Astrocyte of the hippocampus (primary cell): ENCODE measurements around the gene CSNK1D.
A peak's percentile ranks its signal among the peaks of the same experiment; 100 is the strongest.

ENCODE experiments used
- DNase-seq: peaks from one replicate; pipeline ENCODE4 v3.0.0; 2011; ENCODE audit warnings: low read depth, low spot score

CSNK1D gene

DNA sequence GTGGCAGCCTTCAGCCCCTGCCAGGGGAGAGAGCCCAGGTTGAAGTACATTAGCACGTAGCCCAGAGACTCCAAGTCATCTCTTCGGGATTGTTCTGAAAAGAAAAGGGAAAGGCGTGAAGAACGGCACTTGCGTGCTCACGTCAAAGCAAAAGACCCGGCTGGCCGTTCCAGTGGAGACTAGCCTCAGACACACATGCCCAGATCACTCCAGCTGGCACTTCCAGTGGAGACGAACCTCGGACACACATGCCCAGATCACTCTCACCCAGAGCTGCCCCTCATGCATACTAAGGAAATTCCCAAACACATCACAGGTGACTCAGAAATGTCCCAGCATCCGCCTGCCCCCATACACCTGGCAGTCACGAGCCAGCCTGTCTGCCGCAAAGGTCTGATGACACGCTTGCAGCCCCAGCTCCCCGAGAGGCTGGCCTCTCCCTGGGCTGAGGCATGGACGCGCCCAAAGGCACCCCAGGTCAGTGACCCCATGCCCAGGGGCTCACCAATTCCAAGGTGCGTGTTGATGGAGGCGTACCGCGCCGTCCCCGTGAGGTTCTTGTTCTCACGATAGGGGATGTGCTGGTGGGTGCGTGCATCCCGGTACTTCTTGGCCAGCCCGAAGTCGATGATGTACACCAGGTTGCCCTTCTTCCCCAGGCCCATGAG lies 20.9 kb downstream of the CSNK1D start:
- DNase-seq, result no peak

DNA sequence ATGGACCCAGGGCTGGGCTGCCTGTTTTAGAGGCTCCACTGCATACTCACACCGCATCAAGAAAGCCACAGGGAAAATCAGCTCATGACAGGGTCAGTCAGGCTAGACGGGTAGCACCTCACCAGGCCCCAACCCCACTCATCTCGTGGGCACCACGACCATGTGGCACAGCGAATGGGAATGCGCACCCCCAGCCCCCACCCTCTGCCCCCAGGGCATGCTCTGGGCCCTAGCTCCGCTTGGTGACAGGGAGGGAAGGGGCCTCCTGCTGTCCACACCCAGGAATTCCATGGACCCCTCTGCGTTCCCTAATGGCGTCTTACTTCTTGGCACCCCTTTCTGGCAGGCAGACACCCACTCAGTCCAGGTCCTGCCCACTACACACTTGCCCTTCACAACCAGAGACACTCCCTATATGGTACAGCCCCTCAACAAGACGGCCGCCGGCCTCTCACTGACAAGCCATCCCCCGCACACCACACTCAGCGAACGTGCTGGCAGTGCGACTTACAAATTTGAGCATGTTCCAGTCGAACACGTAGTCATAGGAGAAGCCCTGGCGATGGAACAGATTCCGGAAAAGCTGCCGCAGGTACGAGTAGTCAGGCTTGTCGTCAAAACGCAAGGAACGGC lies 22.5 kb downstream of the CSNK1D start:
- DNase-seq, result no peak

DNA sequence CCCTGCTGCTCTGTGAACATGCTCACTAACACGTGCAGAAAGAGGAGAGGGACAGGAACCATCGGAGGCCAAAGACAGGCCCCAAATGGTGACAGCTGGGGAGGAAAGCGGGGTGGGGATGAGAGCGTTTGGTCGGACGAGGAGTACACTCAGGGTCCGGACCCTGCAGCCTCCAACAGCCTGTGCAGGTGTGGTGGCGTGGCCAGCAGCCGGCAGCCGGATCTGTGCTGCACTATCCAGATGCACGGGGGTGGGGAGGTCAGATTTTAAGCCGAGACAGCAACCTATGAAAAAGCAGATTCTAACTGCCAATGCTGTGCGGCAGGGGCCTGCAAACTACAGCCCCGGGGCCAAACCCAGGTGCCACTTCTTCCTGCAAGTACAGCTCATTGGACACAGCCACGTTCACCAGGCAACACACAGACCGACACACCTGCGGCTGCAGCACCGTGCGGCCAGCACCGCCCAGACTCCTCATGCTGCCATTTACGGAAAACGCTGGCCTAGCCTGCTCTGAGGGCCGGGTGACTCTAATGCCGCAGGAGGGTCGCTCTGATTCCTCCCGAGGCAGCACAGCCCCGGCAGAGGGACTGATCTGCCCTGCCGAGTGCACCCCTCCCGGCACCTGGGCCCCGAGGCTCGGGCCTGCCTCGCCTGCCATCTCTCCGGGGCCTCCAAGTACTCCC lies 23.5 kb downstream of the CSNK1D start:
- DNase-seq, result no peak

DNA sequence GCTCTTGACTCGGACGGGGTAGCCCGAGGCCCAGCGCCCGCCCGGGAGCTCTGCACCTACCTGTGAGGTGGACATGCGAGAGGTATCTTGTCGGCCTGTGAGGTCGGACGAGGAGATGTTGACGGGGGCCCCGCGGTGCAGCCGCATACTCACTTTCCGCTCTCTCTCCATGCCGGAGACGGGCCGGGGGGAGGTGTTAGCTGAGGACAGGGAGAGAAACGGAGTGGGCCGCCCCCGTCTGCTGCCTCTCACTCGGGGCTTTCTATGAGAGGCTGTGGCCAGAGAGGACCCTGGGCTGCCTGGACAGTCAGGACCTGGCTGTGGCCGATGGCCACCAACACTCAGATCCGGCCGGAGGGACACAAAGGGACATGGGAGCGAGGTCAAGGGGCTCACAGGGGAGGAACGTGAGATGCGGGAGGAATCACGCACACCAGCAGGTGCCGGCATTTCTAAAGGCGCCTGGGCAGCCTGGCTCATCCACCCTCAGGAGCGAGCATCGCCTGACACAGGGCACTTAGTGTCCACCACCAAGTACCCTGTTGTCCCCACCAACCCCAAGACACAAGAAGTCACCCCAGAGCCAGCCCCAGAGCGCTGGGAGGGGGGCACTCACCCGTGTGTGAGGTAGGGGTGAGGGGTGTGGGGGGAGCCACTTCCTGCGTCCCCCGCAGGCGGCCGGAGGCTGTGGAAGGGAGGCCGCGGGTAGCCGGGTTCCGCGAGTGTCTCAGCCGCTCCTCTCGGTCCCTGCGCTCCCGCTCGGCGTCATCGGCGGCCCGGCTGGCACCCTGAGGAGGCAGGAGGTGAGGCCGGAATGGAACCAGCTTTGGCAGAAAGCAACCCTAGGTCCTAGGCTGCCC lies 24.5 kb downstream of the CSNK1D start:
- DNase-seq, result no peak

DNA sequence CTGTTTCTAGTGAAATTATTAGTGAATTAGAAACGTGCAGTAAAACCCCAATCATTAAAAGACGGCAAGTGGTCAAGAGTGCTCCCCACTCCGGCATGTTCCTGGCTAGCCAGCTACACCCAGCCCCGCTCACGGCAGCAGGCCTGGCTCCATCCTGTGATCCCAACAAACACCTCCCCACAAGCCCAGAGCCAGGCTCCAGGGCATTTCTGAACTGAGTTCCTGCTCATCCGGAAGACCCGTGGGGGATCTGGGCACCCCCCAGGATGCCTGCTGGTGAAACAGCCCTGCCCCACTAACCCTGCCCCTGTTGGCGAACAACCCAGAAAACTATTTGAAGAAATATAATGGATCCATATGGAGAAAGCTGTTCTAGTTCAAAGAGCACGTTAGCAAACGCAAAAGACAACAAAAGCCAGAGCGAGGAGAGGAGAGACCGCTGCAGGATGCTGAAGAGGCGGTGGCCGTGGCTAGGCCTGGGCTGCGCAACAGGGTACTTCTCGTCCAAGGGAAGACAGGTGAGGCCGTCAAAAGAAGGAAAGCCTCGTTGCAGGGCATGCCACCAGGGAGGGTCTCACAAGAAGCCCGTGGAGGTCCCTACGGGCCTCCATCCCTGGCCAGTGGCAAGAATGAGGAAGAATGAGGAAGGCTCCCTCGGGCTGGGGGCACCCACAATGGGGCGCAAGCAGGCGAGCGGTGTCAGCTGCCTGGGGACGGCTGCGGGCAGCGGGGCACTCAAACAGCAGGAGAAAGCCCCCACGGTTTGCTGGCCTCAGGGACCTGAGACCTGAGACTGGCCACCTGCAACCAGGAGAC lies 25.4 kb downstream of the CSNK1D start:
- DNase-seq, result no peak

DNA sequence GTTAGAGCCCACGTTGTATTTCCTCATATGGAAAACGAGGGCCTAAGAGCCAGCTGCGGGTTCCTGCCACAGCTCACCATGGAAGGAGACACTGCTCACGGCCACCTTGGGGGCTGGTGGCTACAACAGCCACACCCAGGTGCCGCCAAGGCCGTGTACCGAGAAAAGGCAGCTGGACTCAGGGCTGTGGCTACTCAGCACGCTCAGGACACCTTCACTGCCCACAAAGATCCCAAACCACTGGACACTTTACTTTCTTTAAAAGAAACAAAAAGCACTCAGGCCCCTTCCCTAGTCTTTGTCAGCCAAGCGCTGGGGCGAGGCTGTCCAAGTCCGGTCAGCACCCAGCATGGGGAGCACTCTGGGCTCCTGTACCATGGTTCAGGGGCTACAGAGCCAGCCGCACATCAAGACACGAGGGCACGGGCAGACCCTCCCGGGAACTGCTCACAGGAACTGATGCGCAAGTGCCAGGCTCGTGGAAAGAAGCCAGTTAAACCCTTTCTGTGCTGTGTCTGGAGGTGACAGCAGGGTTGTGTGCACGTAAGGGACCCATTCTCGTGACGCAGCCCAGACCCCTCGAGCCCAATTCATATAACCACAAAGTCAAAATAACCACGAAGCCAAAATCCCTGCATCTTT lies 26.2 kb downstream of the CSNK1D start:
- no peak for DNase-seq

DNA sequence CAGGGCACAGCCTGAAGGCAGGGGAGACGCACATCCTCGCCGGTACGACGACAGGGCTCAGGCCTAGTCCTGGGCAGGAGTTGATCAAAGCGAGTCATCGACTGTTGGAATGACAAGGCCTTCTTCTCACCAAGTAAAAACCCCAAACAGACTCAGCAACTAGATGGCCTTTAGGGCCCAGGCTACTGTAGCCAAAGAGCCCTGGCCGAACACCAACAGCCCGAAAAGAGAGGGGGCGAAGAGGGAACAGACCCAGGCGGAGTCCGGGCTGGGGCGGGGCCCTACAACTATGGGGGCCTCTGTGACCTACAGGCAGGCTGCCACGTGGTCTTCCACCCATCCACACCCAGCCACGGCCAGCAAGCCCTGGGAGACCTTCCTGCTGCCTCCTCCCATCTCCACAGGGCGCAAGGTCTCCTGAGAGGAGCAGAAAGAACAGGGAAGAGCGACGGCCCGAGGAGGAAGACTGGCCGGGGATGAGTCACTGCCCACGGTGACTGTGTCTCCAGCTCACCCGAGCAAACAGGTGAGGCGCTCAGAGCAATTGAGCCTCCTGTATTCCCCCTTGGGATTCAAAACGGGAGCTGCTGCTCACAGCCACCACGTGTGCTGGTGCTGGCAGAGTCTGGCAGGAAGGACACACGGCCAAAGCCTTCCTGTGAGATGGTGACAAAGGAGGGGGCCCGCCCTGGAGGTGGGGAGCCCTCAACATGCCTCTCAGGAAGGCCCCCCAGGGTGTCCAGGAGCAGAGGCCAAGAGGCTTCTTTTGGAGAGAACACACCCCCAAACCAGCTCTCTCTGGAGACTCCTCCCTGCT lies 26.9 kb downstream of the CSNK1D start:
- peak; percentile 60 for DNase-seq

DNA sequence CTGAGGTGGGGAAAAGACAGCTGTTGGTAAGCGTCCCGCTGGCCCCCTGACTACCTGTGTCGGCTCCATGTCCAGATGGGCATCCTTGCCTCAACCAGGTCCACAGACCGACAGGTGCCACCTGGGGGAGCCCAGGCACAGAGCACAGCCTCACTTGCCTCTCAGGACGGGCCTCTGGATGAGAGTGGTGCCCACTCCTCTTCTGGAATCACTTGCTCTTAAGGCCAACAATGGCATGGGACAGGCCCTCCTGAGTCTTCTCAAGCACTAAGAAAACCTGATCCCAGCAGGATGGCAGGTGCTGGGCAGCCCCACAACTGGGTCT lies 27.5 kb downstream of the CSNK1D start:
- DNase-seq, result no peak

DNA sequence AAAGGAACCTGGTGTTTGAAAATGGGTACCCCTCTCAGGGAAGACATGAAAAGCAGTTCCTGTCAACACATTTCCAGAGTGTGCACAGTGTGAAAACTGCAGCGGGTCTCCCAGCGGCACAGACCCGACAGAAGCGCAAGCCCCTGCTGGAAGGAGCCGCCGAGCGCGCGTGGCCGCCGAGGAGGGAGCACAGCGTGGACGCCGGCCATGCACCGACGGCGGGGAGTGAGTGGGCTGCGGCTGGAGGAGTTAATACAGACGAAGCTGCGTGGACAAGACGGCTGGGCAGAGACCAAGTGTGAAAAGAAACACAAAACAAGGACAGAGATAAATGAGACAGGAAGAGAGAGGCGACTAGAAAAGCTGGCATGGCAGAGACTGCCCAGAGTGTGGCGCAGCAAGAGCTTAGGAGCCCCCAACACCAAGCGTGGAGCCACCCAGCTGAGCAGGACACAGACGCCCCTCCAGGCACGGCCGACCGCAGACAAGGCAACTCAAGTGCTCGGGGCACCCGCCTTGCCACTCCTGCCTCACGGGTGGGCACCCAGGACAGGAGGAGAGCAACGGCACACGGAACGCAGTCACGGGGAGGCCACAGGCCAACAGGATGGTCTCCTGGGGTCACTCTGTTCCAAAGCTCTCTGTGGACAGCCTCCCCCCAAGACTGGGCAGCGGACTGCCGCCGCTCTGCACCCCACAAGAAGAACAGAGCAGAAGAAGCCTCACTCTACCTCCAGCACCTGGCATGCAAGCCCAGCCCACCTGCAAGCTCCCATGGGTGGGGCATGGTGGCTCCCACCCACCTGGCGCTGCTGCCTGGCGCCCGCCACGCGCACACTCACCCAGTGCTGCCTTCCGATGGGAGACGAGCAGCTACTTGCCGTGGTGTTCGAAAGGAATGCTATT lies 28.1 kb downstream of the CSNK1D start:
- no peak for DNase-seq

DNA sequence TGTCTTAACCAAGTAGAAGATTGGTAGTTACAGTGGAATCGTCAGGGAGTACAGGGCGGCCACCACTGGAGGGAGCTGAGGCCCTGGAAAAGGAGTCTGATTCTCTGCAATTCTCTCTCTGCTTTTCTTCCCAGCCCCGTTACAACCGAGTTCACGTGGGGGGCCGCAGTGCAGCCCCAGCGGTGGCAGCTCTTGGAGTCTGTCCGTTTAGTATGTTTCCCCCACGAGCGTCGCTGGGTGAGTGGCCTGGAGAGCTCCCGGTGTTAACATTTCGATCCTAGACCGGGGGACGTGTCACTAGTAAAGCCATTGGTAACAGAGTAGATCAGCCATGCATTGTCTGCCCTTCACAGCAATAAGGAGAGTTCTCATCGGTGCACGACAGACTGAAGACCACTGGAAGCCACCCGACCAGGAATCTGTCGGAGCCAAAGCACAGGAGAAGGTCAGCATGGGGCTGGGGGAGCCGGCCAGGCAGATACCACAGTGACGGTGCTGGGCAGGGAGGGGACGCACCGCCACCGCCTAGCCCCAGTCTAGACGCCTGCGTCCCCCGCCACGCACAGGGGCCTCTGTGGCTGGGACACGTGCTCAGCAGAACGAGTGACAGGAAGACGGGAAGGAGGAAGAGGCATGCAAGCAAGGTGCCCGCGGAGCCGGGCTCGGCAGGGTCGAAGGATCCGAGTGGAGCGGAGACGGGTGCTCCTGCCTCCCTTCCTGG lies 28.9 kb downstream of the CSNK1D start:
- DNase-seq, result no peak

DNA sequence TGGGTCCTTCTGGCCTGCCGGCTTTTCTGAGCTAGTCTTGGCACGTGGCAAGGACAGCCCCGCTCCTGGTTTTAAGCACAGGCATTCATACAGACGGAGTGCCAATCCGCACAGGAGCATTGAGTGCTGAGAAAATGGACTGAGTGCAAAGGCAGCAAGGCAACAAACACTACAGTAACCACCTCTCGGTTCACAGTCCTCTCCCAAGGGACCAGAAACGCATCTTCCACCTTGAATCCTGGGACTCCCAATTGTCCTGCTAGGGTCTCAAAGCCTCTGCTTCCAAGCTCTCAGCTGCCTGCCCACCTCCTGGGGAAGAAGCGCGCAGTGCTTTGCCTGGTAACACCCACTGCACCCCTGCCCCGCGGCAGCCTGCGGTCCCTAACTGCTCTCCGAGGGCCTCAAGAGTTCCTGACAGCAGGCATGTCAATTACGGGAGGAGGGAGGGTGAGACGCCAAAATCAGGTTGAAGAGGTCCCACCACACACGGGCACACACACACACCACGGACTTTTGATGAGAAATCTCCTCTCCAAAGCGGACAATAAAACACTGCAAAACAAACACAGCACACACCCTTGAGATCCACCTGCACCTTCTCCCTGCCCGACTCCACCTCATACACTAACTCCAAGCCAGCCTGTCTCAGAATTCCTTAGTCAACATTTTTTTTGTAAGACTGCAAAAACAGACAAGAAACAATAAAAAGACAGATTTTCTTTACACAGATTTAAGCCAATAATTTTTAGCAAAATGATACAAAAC lies 29.7 kb downstream of the CSNK1D start:
- no peak for DNase-seq

DNA sequence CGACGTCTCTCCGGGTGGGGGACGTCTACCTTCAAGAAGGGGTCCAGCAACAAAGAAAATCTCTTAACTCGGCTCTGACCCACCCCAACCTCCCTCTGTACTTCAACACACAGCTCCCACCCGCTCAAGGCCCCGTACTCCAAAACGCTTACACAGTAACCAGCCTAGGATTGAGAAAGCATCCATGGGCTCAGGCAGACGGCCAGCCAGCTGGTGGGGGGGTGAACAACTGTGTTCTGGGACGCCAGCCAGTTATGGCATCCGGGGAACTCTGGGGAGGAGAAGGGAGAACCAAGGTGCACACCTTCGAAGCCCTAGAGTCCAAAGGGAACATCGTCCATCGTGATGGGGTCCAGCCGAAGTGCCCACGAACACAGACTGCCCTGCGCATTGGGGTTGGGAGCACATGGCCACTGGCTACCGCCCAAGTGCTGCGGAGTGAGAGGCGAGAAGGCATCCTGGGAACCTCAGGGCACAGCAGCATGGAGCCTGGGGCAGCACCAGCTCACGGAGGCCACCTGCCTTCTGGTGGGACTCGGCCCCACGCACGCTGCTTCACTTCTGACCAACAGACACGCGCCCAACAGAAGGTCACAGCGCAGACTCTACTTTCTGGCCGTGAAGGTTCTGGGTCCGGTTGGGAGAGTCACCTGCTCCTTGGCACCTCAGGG lies 30.4 kb downstream of the CSNK1D start:
- peak; percentile 89 for DNase-seq

DNA sequence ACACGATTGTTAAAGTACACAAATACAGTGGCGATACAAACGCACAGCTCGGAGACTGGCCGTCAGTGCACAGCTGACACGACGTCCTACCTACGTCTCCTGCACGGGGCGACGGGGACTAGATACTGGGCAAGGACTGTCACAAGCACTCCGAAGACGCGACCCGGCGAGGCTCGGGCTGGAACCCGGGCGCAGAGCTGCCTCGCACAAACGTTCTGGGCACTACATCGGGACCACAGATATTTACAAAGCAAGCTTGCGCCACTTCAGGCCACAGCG lies 30.9 kb downstream of the CSNK1D start:
- DNase-seq, result no peak

DNA sequence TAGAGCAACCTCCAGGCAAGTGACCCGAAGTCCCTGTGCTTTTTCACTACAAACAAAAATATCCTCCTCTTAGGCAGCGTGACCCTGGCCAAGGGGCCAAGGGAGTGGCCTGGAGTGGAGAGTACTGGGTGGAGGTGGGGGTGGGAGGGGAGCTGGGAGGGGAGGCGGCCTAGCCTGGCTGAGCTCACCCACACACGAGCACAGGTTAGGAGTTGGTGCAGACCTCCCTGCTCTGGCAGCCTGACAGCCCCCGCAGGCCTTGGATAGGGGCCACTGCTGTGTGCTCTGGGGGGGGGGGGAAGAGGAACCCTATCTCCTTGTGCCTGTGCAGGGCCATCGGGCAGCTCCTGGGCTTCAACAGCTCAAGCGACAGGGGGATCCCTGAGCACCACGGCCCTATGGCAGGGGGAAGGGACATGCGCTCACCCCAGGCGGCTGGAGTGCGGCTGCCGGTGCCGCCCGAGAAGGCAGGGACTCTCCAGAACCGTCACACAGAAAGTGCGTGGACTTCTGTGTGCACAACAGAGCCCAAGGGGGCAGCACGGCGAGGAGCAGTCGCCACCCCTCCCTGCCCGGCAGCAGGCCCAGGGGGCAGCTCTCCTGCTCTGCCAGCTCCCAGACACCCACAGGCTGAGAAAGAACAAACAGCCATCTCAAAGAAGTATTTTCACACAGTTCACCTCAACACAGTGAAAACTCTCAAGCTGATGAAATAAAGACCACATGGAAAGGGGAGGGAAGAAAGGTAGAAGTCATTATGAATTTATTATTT lies 31.4 kb downstream of the CSNK1D start:
- peak; percentile 57 for DNase-seq

DNA sequence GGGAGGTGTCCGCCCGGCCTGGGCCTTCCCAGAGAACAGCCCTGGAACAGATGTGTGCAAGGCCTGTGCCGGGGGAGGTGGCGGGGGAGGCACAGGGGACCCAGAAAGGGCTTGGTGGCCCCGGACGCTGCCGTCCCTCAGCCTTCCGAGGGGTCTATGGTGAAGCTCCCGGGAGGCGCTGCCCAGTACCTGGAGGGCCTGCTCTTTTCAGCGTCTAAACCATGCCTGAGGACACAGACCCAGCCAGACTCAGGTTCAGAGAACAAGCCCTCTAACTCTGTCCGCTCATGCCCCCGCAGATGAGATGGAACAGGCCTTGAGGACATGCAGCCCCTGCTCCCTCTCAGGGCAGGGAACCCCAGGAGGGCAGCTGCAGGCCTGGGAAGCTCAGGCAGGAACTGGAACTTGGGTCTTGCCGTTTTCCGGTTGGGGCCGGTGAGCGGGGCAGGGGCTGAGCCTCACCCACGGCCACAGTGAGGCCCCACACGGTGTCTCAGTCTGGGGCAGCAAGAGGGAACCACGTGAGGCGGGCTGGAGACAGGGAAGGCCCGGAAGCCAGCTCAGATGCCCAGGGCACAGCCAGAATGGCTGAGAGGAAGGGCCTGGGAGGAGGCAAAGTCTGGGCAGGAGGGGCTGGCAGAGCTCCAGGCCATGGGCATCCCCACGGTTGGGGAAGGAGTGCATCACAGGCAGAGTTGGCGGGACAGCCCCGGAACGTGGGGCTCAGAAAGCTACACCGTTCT lies 32.1 kb downstream of the CSNK1D start:
- DNase-seq, result peak; percentile 74
